Hematopoietic multipotent progenitor cell treated with erythropoietin and hydrocortisone succinate and interleukin-3 and kit ligand, for 15 days (in vitro differentiated cells): ENCODE data around the gene RHBDL1.

ENCODE experiments used
- DNase-seq: peaks from one replicate; pipeline ENCODE4 v3.0.0-alpha.2; 2015; ENCODE audit warnings: low spot score

Gene RHBDL1

DNA sequence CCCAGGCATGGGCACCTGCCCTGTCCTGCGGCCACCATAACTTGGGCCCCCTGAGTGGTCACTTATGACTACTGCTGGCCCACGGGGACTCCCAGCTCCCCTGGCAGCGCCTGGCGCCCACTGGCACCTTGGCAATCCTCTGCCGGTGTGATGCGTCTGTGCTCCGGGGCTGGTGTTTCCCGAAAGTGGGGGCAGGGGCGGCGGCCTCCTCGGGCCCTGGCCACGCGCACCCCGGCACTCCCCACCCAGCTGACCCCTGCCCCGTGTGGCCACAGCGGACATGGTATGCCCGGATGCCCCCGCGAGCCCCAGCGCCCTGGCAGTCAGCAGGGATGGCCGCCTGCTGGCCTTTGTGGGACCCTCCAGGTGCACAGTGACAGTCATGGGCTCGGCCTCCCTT, 18.0 kb upstream of the RHBDL1 start:
- DNase-seq = no peak

- no peak for DNase-seq
These were observed 16.5 kb upstream of the RHBDL1 start for GRCh38 chr16:658679-659571.

- DNase-seq = no peak
These were observed 15.9 kb upstream of the RHBDL1 start for GRCh38 chr16:659618-660017.

DNA sequence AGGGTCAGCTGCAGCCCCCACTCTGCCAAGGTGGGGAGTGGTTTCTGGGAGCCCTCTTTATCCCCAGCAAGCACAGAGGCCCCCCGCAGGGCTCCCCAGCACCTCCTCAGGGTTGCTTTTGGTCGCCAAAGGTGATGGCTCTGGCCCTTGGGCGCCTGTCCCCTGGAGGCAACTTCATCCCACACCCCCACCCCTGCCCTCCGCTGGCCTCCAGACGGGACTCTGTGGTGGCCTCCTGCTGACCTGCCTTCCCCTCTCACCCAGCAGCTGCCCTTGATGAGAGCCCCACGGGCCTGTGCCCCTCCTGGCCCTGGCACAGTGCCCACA, 15.4 kb upstream of the RHBDL1 start:
- no peak for DNase-seq

- peak; percentile 87 for DNase-seq
These were observed 14.8 kb upstream of the RHBDL1 start for GRCh38 chr16:660459-661183.

DNA sequence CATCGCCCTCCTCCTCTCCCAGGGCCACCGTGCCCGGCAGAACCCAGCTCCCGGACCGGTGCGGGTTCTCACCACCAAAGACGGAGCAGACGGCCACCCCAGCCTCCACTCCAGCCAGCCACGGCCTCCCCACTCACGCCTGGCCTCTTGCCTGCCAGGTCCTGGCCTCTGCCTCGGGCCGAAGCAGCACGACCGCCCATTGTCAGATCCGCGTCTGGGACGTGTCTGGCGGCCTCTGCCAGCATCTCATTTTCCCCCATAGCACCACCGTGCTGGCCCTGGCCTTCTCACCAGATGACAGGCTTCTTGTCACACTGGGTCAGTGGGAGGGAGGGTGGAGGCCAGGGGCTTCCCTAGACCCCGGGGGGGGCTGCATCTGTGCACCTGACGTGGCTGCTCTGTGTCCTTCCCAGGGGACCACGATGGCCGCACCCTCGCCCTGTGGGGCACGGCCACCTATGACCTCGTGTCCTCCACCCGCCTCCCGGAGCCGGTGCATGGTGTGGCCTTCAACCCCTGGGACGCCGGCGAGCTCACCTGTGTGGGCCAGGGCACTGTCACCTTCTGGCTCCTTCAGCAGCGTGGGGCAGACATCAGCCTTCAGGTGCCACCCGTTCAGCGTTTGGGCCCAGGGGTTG, 14.2 kb upstream of the RHBDL1 start:
- DNase-seq = no peak

- DNase-seq = no peak
These were observed 13.4 kb upstream of the RHBDL1 start for GRCh38 chr16:662095-662494.

DNA sequence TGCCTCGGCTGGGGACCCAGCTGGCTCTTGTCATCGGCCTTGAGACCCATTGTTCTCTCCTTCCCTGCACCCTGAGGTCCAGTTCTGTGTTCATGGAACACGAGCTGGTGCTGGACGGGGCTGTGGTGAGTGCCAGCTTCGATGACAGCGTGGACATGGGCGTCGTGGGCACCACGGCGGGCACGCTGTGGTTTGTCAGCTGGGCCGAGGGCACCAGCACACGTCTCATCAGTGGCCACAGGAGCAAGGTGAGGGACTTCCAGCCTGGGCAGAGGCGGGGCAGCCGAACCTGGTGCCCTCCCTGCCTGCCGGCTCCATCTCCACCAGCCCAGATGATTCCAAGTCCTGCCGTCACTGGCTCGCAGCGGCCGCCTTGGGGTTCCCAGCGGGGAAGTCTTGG, 12.9 kb upstream of the RHBDL1 start:
- no peak for DNase-seq

DNA sequence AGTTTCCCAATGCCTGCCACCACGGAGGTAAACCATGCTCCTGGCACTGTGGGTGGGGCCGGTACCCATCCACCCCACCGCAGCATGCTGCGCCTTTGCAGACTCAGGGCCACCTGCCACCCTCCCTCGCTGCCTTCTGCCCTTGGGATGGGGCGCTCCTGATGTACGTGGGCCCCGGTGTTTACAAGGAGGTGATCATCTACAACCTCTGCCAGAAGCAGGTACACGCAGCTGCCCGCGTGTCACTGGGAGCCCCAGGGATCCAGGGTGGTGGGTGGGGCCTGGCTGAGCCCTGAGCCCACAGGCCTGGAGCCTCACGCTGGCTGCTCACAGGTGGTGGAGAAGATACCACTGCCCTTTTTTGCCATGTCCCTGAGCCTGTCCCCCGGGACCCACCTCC, 8.9 kb upstream of the RHBDL1 start:
- DNase-seq = no peak

- no peak for DNase-seq
These were observed 8.2 kb upstream of the RHBDL1 start for GRCh38 chr16:667113-667779.

DNA sequence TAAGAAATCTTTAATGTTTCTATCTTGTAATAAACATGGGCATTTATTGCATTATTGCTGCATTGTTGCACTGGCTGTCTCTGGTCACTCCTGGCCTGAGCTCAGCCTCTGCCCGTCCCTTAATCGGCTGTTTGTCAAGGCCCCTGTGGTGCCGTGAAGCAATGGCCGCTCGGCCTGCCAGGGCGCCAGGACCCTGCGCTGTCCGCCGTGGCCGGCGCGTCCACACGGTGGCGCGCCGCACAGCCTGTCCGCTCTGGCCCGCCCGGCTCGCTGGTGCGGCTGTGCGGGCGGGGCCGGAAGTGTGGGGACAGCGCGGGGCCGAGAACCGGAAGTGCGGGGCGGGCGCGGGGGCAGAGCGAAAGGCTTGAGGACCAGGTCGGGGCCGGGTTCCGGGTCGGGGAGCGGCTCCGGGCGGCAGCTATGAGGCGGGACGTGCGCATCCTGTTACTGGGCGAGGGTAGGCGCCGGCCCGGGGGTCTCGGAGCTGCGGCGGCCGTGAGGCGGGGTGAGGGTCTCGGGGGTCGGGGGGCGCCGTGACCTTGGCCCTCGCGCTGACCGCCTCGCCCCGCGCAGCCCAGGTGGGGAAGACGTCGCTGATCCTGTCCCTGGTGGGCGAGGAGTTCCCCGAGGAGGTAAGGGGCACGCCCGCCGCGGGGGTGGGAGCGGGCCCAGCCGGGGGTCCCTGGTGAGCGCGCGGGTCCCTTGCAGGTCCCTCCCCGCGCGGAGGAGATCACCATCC, 7.5 kb upstream of the RHBDL1 start, which contains the start of gene RHOT2:
RHOT2 (plus strand) TSS at position 353 of the 739 bp plus-strand sequence; CDS start at position 421, 68 bp downstream.
- DNase-seq = peak; percentile 93

DNA sequence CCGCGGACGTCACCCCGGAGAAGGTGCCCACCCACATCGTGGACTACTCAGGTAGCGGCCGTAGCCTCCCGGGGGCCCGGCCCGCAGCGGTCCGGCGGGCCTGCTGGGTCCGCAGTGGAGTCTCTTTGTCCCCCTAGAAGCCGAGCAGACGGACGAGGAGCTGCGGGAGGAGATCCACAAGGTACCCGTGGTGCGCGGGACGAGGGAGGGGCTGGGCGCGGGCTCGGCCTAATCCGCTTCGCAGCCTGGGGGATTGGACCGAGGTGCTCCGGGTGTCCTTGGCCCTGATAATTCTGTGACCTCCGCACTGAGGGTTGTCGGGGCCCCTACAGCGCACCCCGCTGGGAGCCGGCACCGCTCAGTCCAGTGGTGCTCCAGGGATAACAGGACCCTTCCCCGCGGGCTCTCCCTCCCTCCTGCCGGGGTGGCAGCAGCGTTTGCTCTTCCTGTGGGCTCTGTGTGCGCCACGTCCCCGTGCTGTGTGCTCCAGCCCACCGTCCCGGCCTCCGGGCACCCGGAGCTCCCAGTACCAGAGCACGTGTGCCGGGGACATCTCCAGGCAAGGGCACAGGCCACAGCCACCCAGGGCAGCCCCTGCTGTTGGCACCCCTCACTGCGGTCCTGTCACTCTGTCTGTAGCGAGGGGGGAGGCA, 6.8 kb upstream of the RHBDL1 start:
- DNase-seq = peak; percentile 16

DNA sequence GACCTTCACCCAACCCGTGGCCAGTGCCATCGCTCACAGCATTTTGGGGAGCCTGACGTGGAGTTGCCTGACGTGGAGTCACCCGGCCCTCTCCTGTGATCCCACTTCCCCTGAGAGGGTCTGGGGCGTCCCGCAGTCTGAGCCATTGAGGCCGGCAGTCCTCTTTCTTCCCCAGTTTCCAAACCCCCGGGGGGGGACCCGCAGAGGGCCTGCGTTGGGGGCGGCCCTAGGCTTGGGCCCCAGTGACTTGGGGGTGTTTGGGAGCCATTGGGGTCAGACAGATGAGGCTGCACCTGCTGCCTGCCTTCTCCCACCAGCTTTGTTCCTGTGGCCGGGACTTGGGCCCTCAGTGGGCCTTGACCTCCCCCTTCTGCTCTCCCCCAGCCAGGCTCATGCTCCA, 5.8 kb upstream of the RHBDL1 start:
- no peak for DNase-seq

DNA sequence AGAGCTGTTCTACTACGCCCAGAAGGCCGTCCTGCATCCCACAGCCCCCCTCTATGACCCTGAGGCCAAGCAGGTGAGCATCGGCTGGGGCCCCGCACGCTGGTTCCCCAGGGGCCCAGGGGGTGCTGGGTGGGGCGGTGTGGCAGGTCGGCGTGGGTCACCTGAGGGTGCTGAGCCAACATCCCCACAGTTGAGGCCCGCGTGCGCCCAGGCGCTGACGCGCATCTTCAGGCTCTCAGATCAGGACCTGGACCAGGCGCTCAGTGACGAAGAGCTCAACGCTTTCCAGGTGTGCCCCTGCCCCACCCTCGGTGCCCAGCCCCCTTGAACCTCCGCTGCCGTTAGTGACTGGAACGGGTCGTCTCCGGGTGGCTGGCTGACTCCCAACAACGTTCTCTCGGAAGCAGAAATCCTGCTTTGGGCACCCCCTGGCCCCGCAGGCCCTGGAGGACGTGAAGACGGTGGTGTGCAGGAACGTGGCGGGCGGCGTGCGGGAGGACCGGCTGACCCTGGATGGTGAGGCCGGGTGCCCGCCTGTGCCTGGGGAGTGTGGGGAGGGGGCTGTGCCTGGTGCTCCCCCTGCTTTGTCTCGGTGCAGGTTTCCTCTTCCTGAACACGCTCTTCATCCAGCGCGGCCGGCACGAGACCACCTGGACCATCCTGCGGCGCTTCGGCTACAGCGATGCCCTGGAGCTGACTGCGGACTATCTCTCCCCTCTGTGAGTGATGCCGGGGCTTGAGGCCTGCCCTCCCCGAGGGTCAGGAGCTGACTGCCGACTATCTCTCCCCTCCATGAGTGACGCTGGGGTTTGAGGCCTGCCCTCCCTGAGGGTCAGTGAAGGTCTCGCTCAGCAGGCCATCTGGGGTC, 4.8 kb upstream of the RHBDL1 start:
- DNase-seq = no peak

DNA sequence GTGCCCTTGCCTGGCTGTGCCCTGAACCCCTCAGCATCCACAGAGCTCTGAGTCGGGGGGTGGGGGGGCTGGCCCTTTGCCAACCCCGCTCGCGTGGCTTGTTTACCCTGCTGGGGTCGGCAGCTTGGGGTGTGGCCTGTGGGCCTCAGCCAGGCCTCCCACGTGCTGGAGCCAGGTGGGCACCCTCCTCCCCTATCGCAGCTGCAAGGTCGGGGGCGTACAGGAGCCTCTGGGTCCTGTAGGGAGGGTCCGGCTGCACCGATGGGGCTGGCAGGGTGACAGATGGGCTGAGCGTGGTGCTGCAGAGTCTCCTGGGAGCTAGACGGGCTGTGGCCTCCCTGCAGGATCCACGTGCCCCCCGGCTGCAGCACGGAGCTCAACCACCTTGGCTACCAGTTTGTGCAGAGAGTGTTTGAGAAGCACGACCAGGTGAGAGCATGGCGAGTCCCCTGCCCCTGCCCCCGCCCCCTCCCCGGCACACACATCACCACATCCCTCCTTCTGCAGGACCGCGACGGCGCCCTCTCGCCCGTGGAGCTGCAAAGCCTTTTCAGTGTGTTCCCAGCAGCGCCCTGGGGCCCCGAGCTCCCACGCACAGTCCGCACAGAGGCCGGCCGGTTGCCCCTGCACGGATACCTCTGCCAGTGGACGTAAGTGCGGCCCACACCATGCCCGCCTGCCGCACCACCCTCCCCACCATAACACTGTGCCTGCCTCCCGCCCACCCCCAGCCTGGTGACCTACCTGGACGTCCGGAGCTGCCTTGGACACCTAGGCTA, 3.9 kb upstream of the RHBDL1 start:
- DNase-seq = no peak

DNA sequence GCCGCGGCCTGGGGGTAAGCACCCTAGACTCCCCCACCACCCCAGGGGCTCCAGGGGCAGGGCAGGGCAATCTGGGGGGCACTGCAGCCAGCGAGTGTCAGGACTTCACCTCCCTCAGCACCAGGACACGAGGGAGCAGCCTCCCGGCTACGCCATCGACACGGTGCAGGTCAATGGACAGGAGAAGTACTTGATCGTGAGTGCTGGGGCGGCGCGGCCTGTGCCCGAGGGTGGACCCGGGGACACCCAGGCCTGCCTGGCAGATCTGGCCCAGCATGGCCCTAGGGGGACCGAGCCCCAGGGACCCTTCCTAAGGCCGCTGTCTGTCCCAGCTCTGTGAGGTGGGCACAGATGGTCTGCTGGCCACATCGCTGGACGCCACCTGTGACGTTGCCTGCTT, 3.1 kb upstream of the RHBDL1 start:
- DNase-seq = no peak

DNA sequence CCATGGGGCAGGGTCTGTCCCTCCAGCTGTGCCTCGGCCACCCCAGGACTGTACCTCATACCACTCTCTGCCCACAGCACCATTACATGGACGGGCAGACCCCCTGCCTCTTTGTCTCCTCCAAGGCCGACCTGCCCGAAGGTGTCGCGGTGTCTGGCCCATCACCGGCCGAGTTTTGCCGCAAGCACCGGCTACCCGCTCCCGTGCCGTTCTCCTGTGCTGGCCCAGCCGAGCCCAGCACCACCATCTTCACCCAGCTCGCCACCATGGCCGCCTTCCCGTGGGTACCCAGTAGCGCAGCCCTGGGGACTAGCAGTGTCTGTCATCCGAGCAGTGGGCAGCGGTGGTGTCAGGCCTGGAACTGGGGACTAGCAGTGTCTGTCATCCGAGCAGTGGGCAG, 2.6 kb upstream of the RHBDL1 start:
- no peak for DNase-seq

DNA sequence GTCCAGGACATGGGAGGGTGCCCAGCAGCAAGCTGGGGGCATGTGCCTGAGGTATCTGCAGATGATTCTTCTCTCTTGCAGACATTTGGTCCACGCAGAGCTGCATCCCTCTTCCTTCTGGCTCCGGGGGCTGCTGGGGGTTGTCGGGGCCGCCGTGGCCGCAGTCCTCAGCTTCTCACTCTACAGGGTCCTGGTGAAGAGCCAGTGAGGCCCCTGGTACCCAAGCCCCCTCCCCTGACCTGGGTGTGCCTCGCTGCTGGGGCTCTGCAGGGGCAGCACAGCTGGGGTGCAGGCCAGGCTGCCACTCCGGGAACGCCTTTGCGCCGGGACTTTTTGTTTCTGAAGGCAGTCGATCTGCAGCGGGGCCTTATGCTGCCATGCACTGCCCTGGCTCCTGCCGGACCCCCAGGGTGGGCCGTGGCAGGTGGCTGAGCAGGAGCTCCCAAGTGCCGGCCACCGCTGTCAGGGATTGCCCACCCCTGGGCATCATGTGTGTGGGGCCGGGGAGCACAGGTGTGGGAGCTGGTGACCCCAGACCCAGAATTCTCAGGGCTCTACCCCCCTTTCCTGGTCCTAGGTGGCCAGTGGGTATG, 2.0 kb upstream of the RHBDL1 start:
- no peak for DNase-seq
